Prostate gland (tissue), 2 donors: ENCODE data around the gene GPR108. TPM values are rescaled to one million over a fixed set of nuclear protein-coding genes. Genes with fewer than 3 reads are reported as not detected.
"Not testable (repeated sequence)": the region's sequence is repeated elsewhere in the genome, so short reads cannot be mapped to it uniquely, and the experiment has no call there.

ENCODE experiments used
- DNase-seq: peaks from one replicate; pipeline ENCODE4 v3.0.0-alpha.2; 2019; ENCODE audit warnings: low spot score
- H3K27ac ChIP-seq, 2 donors: fragments of 200-600 bp; sonication (generic); 2 replicates each; pipeline ENCODE4 v1.5.1; 2017 to 2019
- H3K27me3 ChIP-seq: fragments of 200-600 bp; sonication (generic); replicated peaks from 2 replicates; pipeline ENCODE4 v1.5.1; 2019; ENCODE audit not compliant: insufficient read depth
- H3K36me3 ChIP-seq, 2 donors: fragments of 200-600 bp; sonication (generic); 1 replicate in 1 of 2; 2 replicates in 1 of 2; pipeline versions ENCODE4 v1.5.1 to v1.8.1; 2017 to 2019
- H3K4me1 ChIP-seq: fragments of 200-600 bp; sonication (generic); replicated peaks from 2 replicates; pipeline ENCODE4 v1.5.1; 2019
- H3K4me3 ChIP-seq, 2 donors: fragments of 200-600 bp; sonication (generic); 2 replicates each; pipeline ENCODE4 v1.5.1; 2017 to 2019
- H3K9me3 ChIP-seq: fragments of 200-600 bp; sonication (generic); 2 replicates; pipeline ENCODE4 v1.5.1; 2017
- CTCF ChIP-seq, 4 experiments: fragments of 200-600 bp in 2 of 4; fragments of 450-650 bp in 2 of 4; sonication (generic) in 2 of 4; IDR thresholded peaks; 1 replicate in 3 of 4; 2 replicates in 1 of 4; pipeline ENCODE4 v1.5.1; 2016 to 2019; ENCODE audit warnings: antibody characterized with exemption in 4 of 4, mild to moderate bottlenecking in 2 of 4, moderate library complexity in 2 of 4
- POLR2A ChIP-seq: fragments of 450-650 bp; IDR thresholded peaks from one replicate; pipeline ENCODE4 v1.6.1; 2016; ENCODE audit warnings: antibody characterized with exemption, mild to moderate bottlenecking
- POLR2AphosphoS5 ChIP-seq: sonication (generic); formaldehyde crosslinking; IDR thresholded peaks from one replicate; pipeline ENCODE4 v1.6.1; 2017; ENCODE audit warnings: antibody characterized with exemption
- WGBS: methylation state at CpG from one replicate; pipeline ENCODE4 v1.1.5; 2018; 5-methylcytosine and 5-hydroxymethylcytosine counted together
- intact Hi-C: fragments of 100-400 bp; cut with DNase I; formaldehyde crosslinking; loops from one replicate; pipeline ENCODE4 v1.14.2; 2022
- total RNA-seq, 2 donors: library from RNA; depleted of rRNA; stranded (reverse); fragments of >200 nt; gene quantifications; one replicate each; pipeline ENCODE4 v1.1.0, GENCODE V29; 2016

Gene GPR108
- total RNA-seq: 10 to 100 TPM; 62.7 to 98.0 TPM

GRCh38 chr19:6737284-6737872 is at the start of gene GPR108:
GPR108 (minus strand) TSS chr19:6737580; CDS start chr19:6737576, 4 bp downstream.
- Histone ChIP-seq H3K36me3 (peaks cover 0 to 2% of the 10 kb centered on the region in 2 donors), H3K9me3 (no peaks in the 10 kb centered on the region), H3K27me3 (no peaks in the 10 kb centered on the region), H3K4me3 (peak within 1 kb of the TSS; percentile 67 to 92), H3K27ac (peak within 1 kb of the TSS; percentile 93 to 97), H3K4me1 (peaks cover 16% of the 10 kb centered on the region)
- WGBS: 1% methylated on average over 52 of the region's 55 CpGs
- TF ChIP-seq POLR2A (peak; percentile 80), CTCF (IDR thresholded peaks at IDR 0.05) (peak in 1 of 4 experiments; percentile 23), POLR2AphosphoS5 (no peak)
- intact Hi-C loops: loop anchor here (5.0 to 10.0 kb wide), 2 partner anchors 125 to 203 kb away; partner anchors contain the start of gene TNFSF9
- DNase-seq: peak; percentile 100

DNA sequence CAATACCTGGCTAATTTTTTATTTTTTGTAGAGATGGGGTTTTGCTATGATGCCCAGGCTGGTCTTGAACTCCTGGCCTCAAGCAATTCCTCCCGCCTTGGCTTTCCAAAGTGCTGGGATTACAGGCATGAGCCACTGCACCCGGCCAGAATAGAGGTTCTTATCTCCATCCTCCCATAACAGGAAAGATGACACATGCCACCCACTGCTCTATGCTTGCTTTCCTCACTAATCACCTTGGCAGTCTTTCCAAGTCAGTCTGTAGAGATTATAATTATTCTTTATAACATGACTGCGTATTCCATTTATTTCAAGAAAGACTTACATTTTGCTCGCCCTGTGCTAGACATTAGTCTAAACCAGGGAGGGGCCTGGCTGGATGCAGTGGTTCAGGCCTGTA is 41.8 kb upstream of the GPR108 start:
- no peak for TF ChIP-seq POLR2AphosphoS5
- TF ChIP-seq CTCF (IDR thresholded peaks at IDR 0.05): no peak
- no peak for TF ChIP-seq POLR2A
- Histone ChIP-seq H3K9me3 (no peaks in the 10 kb centered on the region), H3K27ac (no peak overlapping the region), H3K4me3 (no peak overlapping the region), H3K4me1 (no peaks in the 10 kb centered on the region), H3K27me3 (no peaks in the 10 kb centered on the region), H3K36me3 (no peaks in the 10 kb centered on the region)
- intact Hi-C loops: no loop called here
- no peak for DNase-seq
- WGBS: 65% methylated on average over 4 of the region's 4 CpGs

GRCh38 chr19:6778386-6778785 is 41.0 kb upstream of the GPR108 start:
- no peak overlapping the region for H3K4me3 ChIP-seq
- H3K9me3 ChIP-seq: no peaks in the 10 kb centered on the region
- H3K4me1 ChIP-seq: no peaks in the 10 kb centered on the region
- DNase-seq: no peak
- intact Hi-C loops: no loop called here
- H3K36me3 ChIP-seq: no peaks in the 10 kb centered on the region
- no peak overlapping the region for H3K27ac ChIP-seq
- H3K27me3 ChIP-seq: no peaks in the 10 kb centered on the region
- WGBS: 79% methylated on average over 4 of the region's 4 CpGs
- TF ChIP-seq POLR2A (no peak), CTCF (IDR thresholded peaks at IDR 0.05) (no peak), POLR2AphosphoS5 (no peak)

GRCh38 chr19:6777434-6777833 is 40.1 kb upstream of the GPR108 start:
- Histone ChIP-seq H3K36me3 (no peaks in the 10 kb centered on the region), H3K4me3 (no peak overlapping the region), H3K27ac (no peak overlapping the region), H3K27me3 (no peaks in the 10 kb centered on the region), H3K4me1 (no peaks in the 10 kb centered on the region), H3K9me3 (no peaks in the 10 kb centered on the region)
- no peak for TF ChIP-seq POLR2A
- TF ChIP-seq CTCF (IDR thresholded peaks at IDR 0.05): no peak
- TF ChIP-seq POLR2AphosphoS5: no peak
- intact Hi-C loops: no loop called here
- DNase-seq: no peak
- WGBS: 98% methylated on average over 2 of the region's 2 CpGs

GRCh38 chr19:6776999-6777398 is 39.6 kb upstream of the GPR108 start:
- WGBS: 95% methylated on average over 4 of the region's 4 CpGs
- H3K27me3 ChIP-seq: no peaks in the 10 kb centered on the region
- intact Hi-C loops: no loop called here

DNA sequence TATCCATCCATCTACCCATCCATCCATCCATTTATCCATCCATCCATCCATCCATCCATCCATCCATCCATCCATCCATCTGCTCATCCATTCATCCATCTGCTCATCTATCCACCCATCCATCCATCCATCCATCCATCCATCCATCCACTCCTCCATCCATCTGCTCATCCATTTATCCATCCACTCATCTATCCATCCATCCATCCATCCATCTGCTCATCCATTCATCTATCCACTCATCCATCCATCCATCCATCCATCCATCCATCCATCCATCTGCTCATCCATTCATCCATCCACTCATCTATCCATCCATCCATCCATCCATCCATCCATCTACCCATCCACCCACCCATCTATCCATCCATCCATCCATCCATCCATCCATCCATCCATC is 38.7 kb upstream of the GPR108 start:
- H3K4me1 ChIP-seq, H3K4me3 ChIP-seq, intact Hi-C loops, H3K36me3 ChIP-seq, DNase-seq, H3K9me3 ChIP-seq, H3K27me3 ChIP-seq, H3K27ac ChIP-seq: not testable (repeated sequence)

More at GRCh38 chr19:6776999-6777398, 39.6 kb upstream of the GPR108 start:
- Histone ChIP-seq H3K36me3 (no peaks in the 10 kb centered on the region), H3K9me3 (no peaks in the 10 kb centered on the region), H3K27ac (no peak overlapping the region), H3K4me1 (no peaks in the 10 kb centered on the region), H3K4me3 (no peak overlapping the region)
- TF ChIP-seq POLR2A (no peak), POLR2AphosphoS5 (no peak), CTCF (IDR thresholded peaks at IDR 0.05) (no peak)
- DNase-seq: no peak
